Stomach smooth muscle (tissue), 2 donors: ENCODE results near the gene CLCN4.

Experiments used
- H3K27ac ChIP-seq: one replicate; pipeline ENCODE4 v1.7.0; 2013; ENCODE audit warnings: mild to moderate bottlenecking, low read length, inconsistent platforms
- H3K27me3 ChIP-seq, 2 donors: one replicate each; pipeline ENCODE4 v1.7.0; 2013; ENCODE audit warnings: low read length in 2 of 2; ENCODE audit not compliant: insufficient read depth in 2 of 2, control insufficient read depth in 1 of 2
- H3K36me3 ChIP-seq, 2 donors: one replicate each; pipeline ENCODE4 v1.7.0; 2013; ENCODE audit warnings: low read length in 2 of 2; ENCODE audit not compliant: control insufficient read depth in 2 of 2, insufficient read depth in 2 of 2
- H3K4me1 ChIP-seq: one replicate; pipeline ENCODE4 v1.7.0; 2013; ENCODE audit warnings: low read length; ENCODE audit not compliant: control insufficient read depth, insufficient read depth
- H3K4me3 ChIP-seq, 2 donors: one replicate each; pipeline ENCODE4 v1.7.0; 2013; ENCODE audit warnings: low read length in 2 of 2
- H3K9ac ChIP-seq, 2 donors: one replicate each; pipeline ENCODE4 v1.7.0; 2013; ENCODE audit warnings: low read length in 2 of 2, mild to moderate bottlenecking in 1 of 2
- H3K9me3 ChIP-seq, 2 donors: one replicate each; pipeline ENCODE4 v1.7.0; 2013; ENCODE audit warnings: low read length in 2 of 2; ENCODE audit not compliant: control insufficient read depth in 2 of 2
- donor health status: healthy.
- donor health status: Pancreatic carcinoma.

The CLCN4 gene

GRCh38 chrX:10213716-10214115 is 56.9 kb downstream of the CLCN4 start:
- H3K4me3 ChIP-seq = no peak overlapping the region
- H3K27ac ChIP-seq = no peak overlapping the region
- no peaks in the 10 kb centered on the region for H3K36me3 ChIP-seq
- H3K9me3 ChIP-seq = no peaks in the 10 kb centered on the region
- peaks cover 0 to 2% of the 10 kb centered on the region in 2 donors for H3K27me3 ChIP-seq
- H3K9ac ChIP-seq = no peak overlapping the region
- no peaks in the 10 kb centered on the region for H3K4me1 ChIP-seq

DNA sequence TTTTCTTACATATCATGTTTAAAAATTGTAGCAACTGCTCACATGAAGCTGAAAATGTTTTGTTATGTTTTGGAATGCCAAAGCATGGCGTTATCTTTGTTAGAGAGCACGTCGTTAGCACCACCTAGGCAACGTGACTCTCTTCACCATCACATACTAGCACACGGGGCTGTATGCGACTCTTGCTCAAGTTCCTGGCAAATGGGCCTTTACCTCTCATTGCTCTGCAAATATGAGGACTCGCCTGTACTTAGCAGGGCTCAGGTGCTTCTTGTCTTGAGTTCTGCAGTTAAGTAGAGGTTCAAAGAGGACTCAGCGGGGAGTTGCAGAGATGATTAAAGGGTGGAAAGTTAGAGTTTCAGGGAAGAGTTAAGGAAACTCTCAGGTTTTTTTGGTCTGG is 59.4 kb downstream of the CLCN4 start:
- Histone ChIP-seq H3K4me1 (no peaks in the 10 kb centered on the region), H3K36me3 (no peaks in the 10 kb centered on the region), H3K9me3 (no peaks in the 10 kb centered on the region), H3K27me3 (peaks cover 0 to 3% of the 10 kb centered on the region in 2 donors), H3K9ac (no peak overlapping the region), H3K4me3 (no peak overlapping the region), H3K27ac (no peak overlapping the region)

GRCh38 chrX:10217198-10217597 is 60.4 kb downstream of the CLCN4 start:
- no peaks in the 10 kb centered on the region for H3K4me1 ChIP-seq
- no peak overlapping the region for H3K27ac ChIP-seq
- no peak overlapping the region for H3K4me3 ChIP-seq
- H3K9ac ChIP-seq = no peak overlapping the region
- no peaks in the 10 kb centered on the region for H3K9me3 ChIP-seq
- peaks cover 0 to 4% of the 10 kb centered on the region in 2 donors for H3K27me3 ChIP-seq
- H3K36me3 ChIP-seq = no peaks in the 10 kb centered on the region

GRCh38 chrX:10221651-10222050 is 64.9 kb downstream of the CLCN4 start:
- Histone ChIP-seq H3K9ac (no peak overlapping the region), H3K27me3 (peaks cover 0 to 2% of the 10 kb centered on the region in 2 donors), H3K4me1 (no peaks in the 10 kb centered on the region), H3K36me3 (no peaks in the 10 kb centered on the region), H3K4me3 (no peak overlapping the region), H3K9me3 (no peaks in the 10 kb centered on the region), H3K27ac (no peak overlapping the region)

GRCh38 chrX:10223276-10223675 is 66.5 kb downstream of the CLCN4 start:
- Histone ChIP-seq H3K9me3 (no peaks in the 10 kb centered on the region), H3K27ac (no peak overlapping the region), H3K36me3 (no peaks in the 10 kb centered on the region), H3K4me3 (no peak overlapping the region), H3K27me3 (peaks cover 0 to 2% of the 10 kb centered on the region in 2 donors), H3K4me1 (no peaks in the 10 kb centered on the region), H3K9ac (no peak overlapping the region)

DNA sequence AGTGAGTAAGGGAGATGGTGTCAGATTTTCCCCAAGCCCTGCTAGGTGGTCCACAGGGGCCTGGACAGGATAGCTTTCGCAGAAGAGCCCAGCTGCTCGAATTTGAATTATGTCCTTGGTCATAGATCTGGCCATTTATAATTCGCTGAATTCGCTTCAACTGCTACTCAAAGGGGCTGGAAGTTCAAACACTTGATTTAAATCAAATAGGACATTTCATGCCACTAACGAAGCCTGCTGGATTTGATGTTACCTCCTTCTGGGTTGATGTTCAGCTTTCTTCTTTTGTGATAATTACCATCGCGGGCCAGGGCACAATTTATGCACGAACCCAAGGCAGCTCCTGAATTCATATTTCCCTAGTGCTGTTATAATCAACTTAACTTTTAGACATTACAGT is 67.0 kb downstream of the CLCN4 start:
- no peaks in the 10 kb centered on the region for H3K36me3 ChIP-seq
- no peak overlapping the region for H3K9ac ChIP-seq
- no peak overlapping the region for H3K4me3 ChIP-seq
- no peaks in the 10 kb centered on the region for H3K4me1 ChIP-seq
- peaks cover 0 to 2% of the 10 kb centered on the region in 2 donors for H3K27me3 ChIP-seq
- H3K9me3 ChIP-seq = no peaks in the 10 kb centered on the region
- no peak overlapping the region for H3K27ac ChIP-seq

DNA sequence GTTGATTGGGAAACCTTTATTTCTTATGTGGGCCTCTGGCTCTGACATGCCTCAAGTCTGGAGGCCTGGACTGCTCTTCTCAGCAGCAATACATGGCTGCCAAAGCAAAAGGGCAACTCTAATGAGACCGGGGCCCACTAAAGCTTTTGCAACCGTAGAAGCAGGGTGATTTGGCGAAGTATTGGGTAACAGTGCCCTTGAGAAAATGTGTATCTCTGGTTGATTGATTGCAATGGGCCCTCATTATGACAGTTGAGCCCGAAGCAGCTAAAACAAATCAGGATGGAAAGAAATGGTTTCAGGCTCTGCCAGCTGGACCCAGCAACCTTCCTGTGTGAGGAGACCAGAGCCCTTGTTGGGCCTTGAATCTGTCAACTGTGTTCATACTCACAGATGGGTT is 73.4 kb downstream of the CLCN4 start:
- Histone ChIP-seq H3K27me3 (peaks cover 0 to 2% of the 10 kb centered on the region in 2 donors), H3K27ac (no peak overlapping the region), H3K9ac (no peak overlapping the region), H3K4me3 (no peak overlapping the region), H3K36me3 (peaks cover 0 to 2% of the 10 kb centered on the region in 2 donors), H3K9me3 (no peaks in the 10 kb centered on the region), H3K4me1 (no peaks in the 10 kb centered on the region)

DNA sequence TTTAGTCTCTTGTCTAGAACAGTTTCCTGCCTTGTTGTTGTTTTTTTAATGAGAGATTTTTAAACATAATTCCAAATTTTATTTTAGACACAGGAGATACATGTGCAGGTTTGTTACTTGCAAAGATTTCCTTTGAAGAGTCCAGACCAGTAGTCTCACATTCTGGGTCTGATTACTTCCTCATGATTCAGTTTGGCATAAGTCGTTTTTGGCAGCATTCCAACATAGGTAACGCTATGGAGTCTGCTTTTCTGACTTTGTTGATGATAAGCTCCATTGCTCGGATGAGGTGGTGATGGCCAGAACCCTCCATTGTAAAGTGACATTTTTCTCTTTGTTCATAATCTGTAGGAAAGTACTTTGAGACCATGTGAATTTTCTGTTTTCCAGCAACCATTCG is 74.7 kb downstream of the CLCN4 start:
- no peak overlapping the region for H3K4me3 ChIP-seq
- no peak overlapping the region for H3K27ac ChIP-seq
- peaks cover 0 to 5% of the 10 kb centered on the region in 2 donors for H3K27me3 ChIP-seq
- H3K4me1 ChIP-seq = peaks cover 3% of the 10 kb centered on the region
- H3K9ac ChIP-seq = no peak overlapping the region
- H3K9me3 ChIP-seq = no peaks in the 10 kb centered on the region
- peaks cover 0 to 2% of the 10 kb centered on the region in 2 donors for H3K36me3 ChIP-seq

DNA sequence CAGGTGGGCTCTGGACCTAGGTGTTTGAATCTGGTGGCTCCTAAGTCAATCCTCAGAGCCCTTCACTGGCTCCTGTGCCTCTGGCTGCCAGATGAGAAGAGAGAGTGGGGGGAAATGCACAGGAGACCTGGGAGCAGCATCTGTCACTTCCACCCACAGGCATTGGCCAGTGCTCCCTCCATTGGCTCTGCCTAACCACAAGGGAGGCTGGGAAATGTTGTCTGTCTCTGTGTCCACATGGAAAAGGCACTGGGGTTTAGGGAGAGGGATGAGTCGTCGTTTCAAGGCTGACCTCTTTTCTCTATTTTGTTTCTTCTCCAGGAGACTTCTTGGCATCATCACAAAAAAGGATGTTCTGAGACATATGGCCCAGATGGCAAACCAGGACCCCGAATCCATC is 76.4 kb downstream of the CLCN4 start:
- H3K9me3 ChIP-seq = no peaks in the 10 kb centered on the region
- H3K4me3 ChIP-seq = no peak overlapping the region
- no peak overlapping the region for H3K27ac ChIP-seq
- peaks cover 0 to 5% of the 10 kb centered on the region in 2 donors for H3K27me3 ChIP-seq
- no peak overlapping the region for H3K9ac ChIP-seq
- H3K36me3 ChIP-seq = peaks cover 0 to 2% of the 10 kb centered on the region in 2 donors
- peaks cover 3% of the 10 kb centered on the region for H3K4me1 ChIP-seq

DNA sequence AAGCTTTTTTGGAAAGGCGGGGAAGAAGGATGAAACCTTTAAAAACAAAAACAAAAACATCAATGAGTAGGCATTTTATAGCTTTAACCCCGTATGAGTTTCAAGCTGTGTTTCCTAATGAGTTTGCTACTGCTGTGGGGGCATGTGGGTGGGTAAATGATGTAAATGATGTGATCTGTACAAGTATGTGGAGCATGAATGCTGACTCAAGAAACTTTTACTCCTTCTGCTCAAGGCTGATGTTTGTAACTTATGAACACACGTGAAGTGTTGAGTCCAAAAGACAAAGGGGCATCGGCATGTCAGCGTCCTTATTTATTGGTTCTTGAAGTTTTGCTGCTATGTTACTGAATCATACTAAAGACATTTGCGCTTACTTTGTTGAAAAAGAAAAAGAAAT is 76.9 kb downstream of the CLCN4 start:
- Histone ChIP-seq H3K27ac (no peak overlapping the region), H3K9me3 (no peaks in the 10 kb centered on the region), H3K4me1 (peaks cover 3% of the 10 kb centered on the region), H3K4me3 (no peak overlapping the region), H3K36me3 (peaks cover 0 to 2% of the 10 kb centered on the region in 2 donors), H3K27me3 (peaks cover 0 to 5% of the 10 kb centered on the region in 2 donors), H3K9ac (no peak overlapping the region)

GRCh38 chrX:10235851-10236250 is 79.1 kb downstream of the CLCN4 start:
- no peak overlapping the region for H3K27ac ChIP-seq
- H3K4me1 ChIP-seq = peaks cover 3% of the 10 kb centered on the region
- H3K27me3 ChIP-seq = peaks cover 0 to 5% of the 10 kb centered on the region in 2 donors
- H3K9ac ChIP-seq = no peak overlapping the region
- no peak overlapping the region for H3K4me3 ChIP-seq
- no peaks in the 10 kb centered on the region for H3K9me3 ChIP-seq
- peaks cover 0 to 2% of the 10 kb centered on the region in 2 donors for H3K36me3 ChIP-seq
